Calu3 (cell line): Measurements from ENCODE around the gene ITPR2. TPM values are rescaled to one million over a fixed set of nuclear protein-coding genes. Genes with fewer than 3 reads are reported as not detected.

Experiments
- BruUV-seq: library from RNA; stranded (reverse); fragments of 400-500 nt; replicated peaks from 2 replicates; lab custom pipeline; 2021; lab: Mats Ljungman, UMichigan
- CTCF ChIA-PET: fragments of 300-600 bp; sonication (Branson Sonifier 250); formaldehyde crosslinking; loops from one replicate; lab custom pipeline; 2022; ENCODE audit warnings: antibody characterized with exemption; lab: Charles Lee
- DNase-seq: peaks from one replicate; pipeline ENCODE4 v3.0.0; 2022
- H3K27ac Mint-ChIP-seq: one replicate; pipeline ENCODE4 v1.8.0; 2022; ENCODE audit warnings: mixed read lengths; ENCODE audit not compliant: unreplicated experiment
- H3K27me3 Mint-ChIP-seq: one replicate; pipeline ENCODE4 v1.8.0; 2022; ENCODE audit warnings: mixed read lengths; ENCODE audit not compliant: unreplicated experiment
- H3K36me3 Mint-ChIP-seq: one replicate; pipeline ENCODE4 v1.8.0; 2022; ENCODE audit warnings: mild to moderate bottlenecking, moderate library complexity, mixed read lengths; ENCODE audit not compliant: insufficient read depth, unreplicated experiment
- H3K4me1 Mint-ChIP-seq: one replicate; pipeline ENCODE4 v1.8.0; 2022; ENCODE audit warnings: mild to moderate bottlenecking, low read depth, mixed read lengths; ENCODE audit not compliant: unreplicated experiment
- H3K4me3 Mint-ChIP-seq: one replicate; pipeline ENCODE4 v1.8.0; 2022; ENCODE audit warnings: mild to moderate bottlenecking, low read depth, moderate library complexity, mixed read lengths; ENCODE audit not compliant: unreplicated experiment
- H3K9me3 Mint-ChIP-seq: one replicate; pipeline ENCODE4 v1.8.0; 2022; ENCODE audit warnings: low read depth, mixed read lengths; ENCODE audit not compliant: unreplicated experiment
- intact Hi-C: fragments of 100-400 bp; cut with micrococcal nuclease; formaldehyde crosslinking; loops from one replicate; pipeline ENCODE4 v1.10.0; 2022; ENCODE audit not compliant: unreplicated experiment
- total RNA-seq: library from RNA; stranded (reverse); gene quantifications from 2 replicates; pipeline ENCODE4 v1.2.3, GENCODE V29; 2022
- TF ChIP-seq, protein P1 (sequence below): fragments of 200-600 bp; IDR thresholded peaks from one replicate; pipeline ENCODE4 v1.8.0; 2022; ENCODE audit warnings: antibody characterized with exemption; ENCODE audit not compliant: unreplicated experiment

The ITPR2 gene
- total RNA-seq, 1 experiment from 2014 or later: 2.5 TPM

DNA sequence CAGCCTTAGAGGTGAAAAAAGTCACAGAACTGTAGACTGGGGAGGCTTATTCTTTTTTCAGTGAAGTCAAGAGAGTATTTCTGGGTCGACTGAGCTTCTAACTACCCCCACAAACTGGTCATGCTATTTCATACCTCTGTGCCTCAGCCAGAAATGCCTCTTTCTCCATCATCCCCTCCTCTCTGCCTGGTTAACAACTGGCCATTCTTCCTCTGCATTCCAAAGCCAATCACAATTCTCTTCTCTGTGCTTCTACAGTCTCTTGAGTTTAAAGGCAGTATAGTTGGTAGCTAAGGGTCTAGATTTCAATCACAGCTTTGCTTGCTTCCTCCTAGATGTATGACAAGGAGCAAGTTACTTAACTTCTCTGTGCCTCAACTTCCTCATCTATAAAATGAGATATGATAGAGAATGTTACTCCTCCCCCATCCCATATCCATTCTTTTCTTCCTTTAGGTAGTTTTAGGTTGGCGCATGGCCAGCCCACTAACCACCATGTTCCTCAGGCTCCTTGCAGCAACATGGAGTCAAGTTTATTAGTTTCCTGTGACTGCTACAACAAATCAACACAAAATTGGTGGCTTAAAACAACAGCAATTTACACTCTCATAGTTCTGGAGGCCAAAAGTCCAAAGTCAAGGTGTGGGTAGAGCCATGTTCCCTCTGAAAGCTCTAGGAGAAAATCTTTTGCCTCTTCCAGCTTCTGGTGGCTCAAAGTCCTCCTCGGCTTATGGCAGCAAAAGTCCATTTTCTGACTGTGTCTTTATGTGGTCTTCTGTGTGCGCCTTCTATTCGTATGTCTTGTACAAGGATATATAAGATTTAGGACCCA, 62.5 kb downstream of the ITPR2 start:
- Mint-ChIP-seq H3K36me3 (no peaks in the 10 kb centered on the region), H3K27me3 (peaks cover 79% of the 10 kb centered on the region), H3K4me3 (no peak overlapping the region), H3K9me3 (no peaks in the 10 kb centered on the region), H3K27ac (peak overlapping the region; percentile 26), H3K4me1 (peaks cover 23% of the 10 kb centered on the region)
- no TSS peak for BruUV-seq
- intact Hi-C loops: no loop called here
- TF ChIP-seq, protein P1, sequence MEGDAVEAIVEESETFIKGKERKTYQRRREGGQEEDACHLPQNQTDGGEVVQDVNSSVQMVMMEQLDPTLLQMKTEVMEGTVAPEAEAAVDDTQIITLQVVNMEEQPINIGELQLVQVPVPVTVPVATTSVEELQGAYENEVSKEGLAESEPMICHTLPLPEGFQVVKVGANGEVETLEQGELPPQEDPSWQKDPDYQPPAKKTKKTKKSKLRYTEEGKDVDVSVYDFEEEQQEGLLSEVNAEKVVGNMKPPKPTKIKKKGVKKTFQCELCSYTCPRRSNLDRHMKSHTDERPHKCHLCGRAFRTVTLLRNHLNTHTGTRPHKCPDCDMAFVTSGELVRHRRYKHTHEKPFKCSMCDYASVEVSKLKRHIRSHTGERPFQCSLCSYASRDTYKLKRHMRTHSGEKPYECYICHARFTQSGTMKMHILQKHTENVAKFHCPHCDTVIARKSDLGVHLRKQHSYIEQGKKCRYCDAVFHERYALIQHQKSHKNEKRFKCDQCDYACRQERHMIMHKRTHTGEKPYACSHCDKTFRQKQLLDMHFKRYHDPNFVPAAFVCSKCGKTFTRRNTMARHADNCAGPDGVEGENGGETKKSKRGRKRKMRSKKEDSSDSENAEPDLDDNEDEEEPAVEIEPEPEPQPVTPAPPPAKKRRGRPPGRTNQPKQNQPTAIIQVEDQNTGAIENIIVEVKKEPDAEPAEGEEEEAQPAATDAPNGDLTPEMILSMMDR: no peak
- CTCF ChIA-PET: interaction anchor here (1.3 kb wide), 1 partner anchor 115 kb away, joined by 3 read pairs; no protein-coding TSS in a partner anchor
- DNase-seq: no peak

- CTCF ChIA-PET: interaction anchor here (0.7 to 1.3 kb wide), 3 partner anchors 93 to 787 kb away, joined by 3 read pairs; no protein-coding TSS in a partner anchor
- no TSS peak for BruUV-seq
- no peak overlapping the region for H3K4me3 Mint-ChIP-seq
- TF ChIP-seq, protein P1: no peak
- H3K27me3 Mint-ChIP-seq: peaks cover 76% of the 10 kb centered on the region
- H3K9me3 Mint-ChIP-seq: no peaks in the 10 kb centered on the region
- no peaks in the 10 kb centered on the region for H3K36me3 Mint-ChIP-seq
- no peak overlapping the region for H3K27ac Mint-ChIP-seq
- no peak for DNase-seq
- H3K4me1 Mint-ChIP-seq: peaks cover 23% of the 10 kb centered on the region
- intact Hi-C loops: loop anchor here (5.0 kb wide), 1 partner anchor 42 kb away; no protein-coding TSS in a partner anchor
Measured at GRCh38 chr12:26769611-26770010, 63.4 kb downstream of the ITPR2 start.

- no peak overlapping the region for H3K4me3 Mint-ChIP-seq
- H3K4me1 Mint-ChIP-seq: peaks cover 23% of the 10 kb centered on the region
- peak; percentile 48 for DNase-seq
- BruUV-seq: no TSS peak
- CTCF ChIA-PET: interaction anchor here (0.7 to 1.3 kb wide), 3 partner anchors 94 to 787 kb away, joined by 3 read pairs; no protein-coding TSS in a partner anchor
- peaks cover 76% of the 10 kb centered on the region for H3K27me3 Mint-ChIP-seq
- no peak overlapping the region for H3K27ac Mint-ChIP-seq
- intact Hi-C loops: loop anchor here (5.0 kb wide), 1 partner anchor 42 kb away; no protein-coding TSS in a partner anchor
- TF ChIP-seq, protein P1: no peak
- no peaks in the 10 kb centered on the region for H3K9me3 Mint-ChIP-seq
- no peaks in the 10 kb centered on the region for H3K36me3 Mint-ChIP-seq
Measured at GRCh38 chr12:26768611-26769603, 64.1 kb downstream of the ITPR2 start.

GRCh38 chr12:26767865-26768264, 65.1 kb downstream of the ITPR2 start:
- CTCF ChIA-PET: no interaction called here
- TF ChIP-seq, protein P1: no peak
- intact Hi-C loops: loop anchor here (5.0 kb wide), 1 partner anchor 41 kb away; no protein-coding TSS in a partner anchor
- no peak for DNase-seq
- H3K4me3 Mint-ChIP-seq: no peak overlapping the region
- no peaks in the 10 kb centered on the region for H3K9me3 Mint-ChIP-seq
- H3K4me1 Mint-ChIP-seq: peaks cover 23% of the 10 kb centered on the region
- H3K27ac Mint-ChIP-seq: no peak overlapping the region
- H3K36me3 Mint-ChIP-seq: no peaks in the 10 kb centered on the region
- H3K27me3 Mint-ChIP-seq: peaks cover 72% of the 10 kb centered on the region
- BruUV-seq: no TSS peak
